GM13977 (cell line): ENCODE data around the gene CORO2B.
"Not testable (repeated sequence)": the region's sequence is repeated elsewhere in the genome, so short reads cannot be mapped to it uniquely, and the experiment has no call there.

Experiments used
- DNase-seq: peaks from one replicate; pipeline ENCODE4 v3.0.0; 2012; ENCODE audit warnings: low spot score
- in situ Hi-C: fragments of 300-500 bp; cut with MboI; formaldehyde crosslinking; loops from one replicate; pipeline ENCODE4 v1.12.0; 2022; ENCODE audit warnings: low sequenced_read_pairs, low pct_unique_long_range_greater_than_20kb, mixed read lengths, inconsistent platforms; ENCODE audit not compliant: unreplicated experiment
- TF ChIP-seq, protein P1 (sequence below): IDR thresholded peaks from 2 replicates; pipeline ENCODE4 v1.5.1; 2012; ENCODE audit warnings: mild to moderate bottlenecking, control low read depth; ENCODE audit not compliant: insufficient read depth; ENCODE audit errors: extremely low read depth, missing control alignments

Gene CORO2B

DNA sequence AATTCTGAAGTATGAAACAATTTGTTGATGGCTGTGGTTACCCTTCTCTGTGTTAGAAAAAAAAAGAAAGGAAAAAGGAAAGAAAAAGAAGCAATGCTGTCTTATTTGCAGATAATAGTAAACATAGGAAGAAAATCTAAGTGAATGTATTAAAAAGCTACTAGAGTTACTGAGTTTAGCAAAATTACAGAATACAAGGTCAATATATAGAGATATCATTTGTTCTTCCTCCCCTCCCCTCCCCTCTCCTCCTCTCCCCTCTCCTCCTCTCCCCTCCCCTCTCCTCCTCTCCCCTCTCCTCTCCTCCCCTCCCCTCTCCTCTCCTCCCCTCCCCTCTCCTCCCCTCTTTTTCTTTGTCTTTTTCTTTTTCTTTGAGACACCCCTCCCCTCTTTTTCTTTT, 172.8 kb downstream of the CORO2B start:
- TF ChIP-seq, protein P1, sequence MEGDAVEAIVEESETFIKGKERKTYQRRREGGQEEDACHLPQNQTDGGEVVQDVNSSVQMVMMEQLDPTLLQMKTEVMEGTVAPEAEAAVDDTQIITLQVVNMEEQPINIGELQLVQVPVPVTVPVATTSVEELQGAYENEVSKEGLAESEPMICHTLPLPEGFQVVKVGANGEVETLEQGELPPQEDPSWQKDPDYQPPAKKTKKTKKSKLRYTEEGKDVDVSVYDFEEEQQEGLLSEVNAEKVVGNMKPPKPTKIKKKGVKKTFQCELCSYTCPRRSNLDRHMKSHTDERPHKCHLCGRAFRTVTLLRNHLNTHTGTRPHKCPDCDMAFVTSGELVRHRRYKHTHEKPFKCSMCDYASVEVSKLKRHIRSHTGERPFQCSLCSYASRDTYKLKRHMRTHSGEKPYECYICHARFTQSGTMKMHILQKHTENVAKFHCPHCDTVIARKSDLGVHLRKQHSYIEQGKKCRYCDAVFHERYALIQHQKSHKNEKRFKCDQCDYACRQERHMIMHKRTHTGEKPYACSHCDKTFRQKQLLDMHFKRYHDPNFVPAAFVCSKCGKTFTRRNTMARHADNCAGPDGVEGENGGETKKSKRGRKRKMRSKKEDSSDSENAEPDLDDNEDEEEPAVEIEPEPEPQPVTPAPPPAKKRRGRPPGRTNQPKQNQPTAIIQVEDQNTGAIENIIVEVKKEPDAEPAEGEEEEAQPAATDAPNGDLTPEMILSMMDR: no peak
- DNase-seq: no peak
- in situ Hi-C loops: no loop called here

DNA sequence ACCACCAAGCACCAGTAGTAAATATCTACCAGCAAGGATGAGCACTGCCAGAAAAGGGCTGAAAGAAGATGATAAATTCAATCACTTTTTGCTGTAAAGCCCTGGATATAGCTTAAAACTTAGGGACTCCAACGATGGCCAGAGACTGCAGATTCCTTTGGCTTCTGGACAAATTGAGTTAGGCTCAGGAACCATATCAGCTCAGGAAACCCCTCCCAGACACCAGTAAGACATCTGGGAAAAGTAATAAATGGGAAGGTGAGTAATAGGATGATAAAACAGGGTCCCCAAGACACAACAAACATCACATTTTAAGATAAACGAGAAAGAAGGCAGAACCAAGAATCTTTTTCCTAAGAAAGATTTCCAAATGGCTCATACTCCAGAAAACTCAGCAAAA, 176.9 kb downstream of the CORO2B start:
- no peak for DNase-seq
- TF ChIP-seq, protein P1: no peak
- in situ Hi-C loops: no loop called here

DNA sequence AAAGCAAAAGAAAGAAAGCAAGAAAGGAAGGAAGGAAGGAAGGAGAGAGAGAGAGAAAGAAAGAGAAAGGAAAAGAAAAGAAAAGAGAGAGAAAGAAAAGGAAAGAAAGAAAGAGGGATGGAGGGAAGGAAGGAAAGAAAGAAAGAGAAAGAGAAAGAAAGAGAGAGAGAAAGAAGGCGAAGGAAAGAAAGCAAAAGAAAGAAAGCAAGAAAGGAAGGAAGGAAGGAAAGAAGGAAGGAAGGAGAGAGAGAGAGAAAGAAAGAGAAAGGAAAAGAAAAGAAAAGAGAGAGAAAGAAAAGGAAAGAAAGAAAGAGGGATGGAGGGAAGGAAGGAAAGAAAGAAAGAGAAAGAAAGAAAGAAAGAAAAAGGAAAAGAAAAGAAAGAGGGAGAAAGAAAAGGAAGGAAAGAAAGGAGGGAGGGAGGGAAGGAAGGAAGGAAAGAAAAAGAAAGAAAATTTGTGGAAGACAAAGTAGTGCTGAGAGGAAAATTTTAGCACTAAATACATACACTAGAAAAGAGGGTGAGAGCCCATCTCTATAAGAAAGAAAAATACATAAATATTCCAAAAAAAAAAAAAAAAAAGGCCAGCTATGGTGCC, 181.3 kb downstream of the CORO2B start:
- in situ Hi-C loops, DNase-seq: not testable (repeated sequence)

DNA sequence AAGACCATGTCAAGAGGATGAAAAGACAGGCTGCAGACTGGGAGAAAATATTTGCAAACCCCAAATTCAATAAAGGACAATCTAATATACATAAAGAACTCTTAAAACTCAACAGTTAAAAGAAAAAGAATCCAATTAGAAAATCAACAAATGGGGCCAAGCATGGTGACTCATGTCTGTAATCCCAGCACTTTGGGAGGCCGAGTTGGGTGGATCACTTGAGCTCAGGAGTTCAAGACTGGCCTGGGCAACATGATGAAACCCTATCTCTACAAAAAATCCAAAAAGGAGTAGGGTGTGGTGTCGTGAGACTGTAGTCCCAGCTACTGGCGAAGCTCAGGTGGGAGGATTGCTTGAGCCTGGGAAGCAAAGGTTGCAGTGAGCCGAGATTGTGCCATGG, 184.3 kb downstream of the CORO2B start:
- DNase-seq: no peak
- TF ChIP-seq, protein P1: no peak
- in situ Hi-C loops: no loop called here

DNA sequence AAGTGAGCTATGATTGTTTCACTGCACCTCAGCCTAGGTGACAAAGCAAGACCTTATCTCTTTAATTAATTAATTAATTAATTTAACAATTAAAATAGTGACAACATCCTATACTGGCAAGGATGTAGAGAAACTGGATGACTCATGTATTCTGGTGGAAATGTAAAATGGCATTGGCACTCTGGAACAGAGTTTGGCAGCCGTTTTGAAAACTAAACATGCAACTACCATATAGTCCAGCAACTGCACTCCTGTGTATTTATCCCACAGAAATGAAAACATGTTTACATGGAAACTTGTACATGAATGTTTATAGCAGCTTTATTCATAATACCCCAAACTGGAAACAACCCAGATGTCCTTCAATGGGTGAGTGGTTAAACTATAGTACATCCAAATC, 185.3 kb downstream of the CORO2B start:
- no peak for DNase-seq
- in situ Hi-C loops: no loop called here

DNA sequence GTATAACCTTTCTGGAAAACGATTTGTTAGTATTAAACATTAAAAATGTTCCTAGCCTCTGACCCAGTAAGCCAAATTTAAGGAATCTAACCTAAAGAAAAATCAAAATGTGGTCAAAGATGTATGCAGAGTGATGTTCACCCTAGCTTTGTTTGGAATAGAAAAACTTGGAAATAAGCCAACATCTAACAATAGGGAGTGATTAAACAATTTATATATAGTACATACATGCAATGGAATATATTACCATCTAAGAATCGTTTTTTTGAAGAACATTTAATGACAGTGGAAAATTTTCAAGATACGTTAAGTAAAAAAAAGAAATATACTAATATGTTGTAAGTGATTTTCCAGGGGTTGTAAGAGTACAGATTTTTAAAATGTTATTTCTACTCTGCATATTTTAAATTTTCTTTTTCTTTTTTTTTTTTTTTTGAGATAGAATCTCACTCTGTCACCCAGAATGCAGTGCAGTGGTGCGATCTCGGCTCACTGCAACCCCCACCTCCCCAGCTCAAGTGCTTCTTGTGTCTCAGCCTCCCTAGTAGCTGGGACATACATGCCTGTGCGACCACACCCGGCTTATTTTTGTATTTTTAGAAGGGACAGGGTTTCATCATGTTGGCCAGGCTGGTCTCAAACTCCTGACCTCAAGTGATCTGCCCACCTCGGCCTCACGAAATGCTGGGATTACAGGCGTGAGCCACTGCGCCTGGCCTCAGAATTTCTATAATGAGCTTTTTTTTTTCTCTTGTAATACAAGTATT, 187.0 kb downstream of the CORO2B start:
- in situ Hi-C loops: no loop called here
- no peak for DNase-seq
- TF ChIP-seq, protein P1: no peak

More for the DNA sequence above, 185.3 kb downstream of the CORO2B start:
- TF ChIP-seq, protein P1: no peak

DNA sequence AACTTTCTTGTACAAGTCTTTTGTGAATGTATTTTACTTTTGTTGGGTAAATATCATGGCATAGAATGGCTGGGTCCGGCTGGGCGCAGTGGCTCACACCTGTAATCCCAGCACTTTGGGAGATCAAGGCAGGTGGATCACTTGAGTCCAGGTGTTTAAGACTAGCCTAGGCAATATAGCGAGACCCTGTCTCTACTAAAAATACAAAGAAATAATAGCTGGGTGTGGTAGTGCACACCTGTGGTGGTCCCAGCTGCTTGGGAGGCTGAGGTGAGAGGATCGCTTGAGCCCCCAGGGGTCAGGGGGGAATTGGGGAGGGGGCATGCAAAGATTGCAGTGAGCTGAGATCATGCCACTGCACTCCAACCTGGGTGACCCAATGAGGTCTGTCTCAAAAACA, 189.0 kb downstream of the CORO2B start:
- DNase-seq: no peak
- TF ChIP-seq, protein P1: no peak
- in situ Hi-C loops: no loop called here
